HepG2 (cell line): ENCODE results near the gene FAM78A. TPM values are rescaled to one million over a fixed set of nuclear protein-coding genes. Genes with fewer than 3 reads are reported as not detected.
A peak's percentile ranks its signal among the peaks of the same experiment; 100 is the strongest.

Experiments used
- EEA1 ChIP-seq: sonication (generic); formaldehyde crosslinking; IDR thresholded peaks from 2 replicates; pipeline ENCODE4 v1.5.1; 2020; ENCODE audit warnings: mild to moderate bottlenecking, missing genetic modification reagents, borderline replicate concordance
- FOSL1 ChIP-seq: sonication (generic); formaldehyde crosslinking; IDR thresholded peaks from 2 replicates; pipeline ENCODE4 v1.9.0; 2021; ENCODE audit warnings: missing genetic modification reagents, borderline replicate concordance
- IKZF1 ChIP-seq: fragments of 450-650 bp; IDR thresholded peaks from 2 replicates; pipeline ENCODE4 v1.7.1; 2016
- IKZF4 ChIP-seq: sonication (generic); formaldehyde crosslinking; IDR thresholded peaks from 2 replicates; pipeline ENCODE4 v1.5.1; 2020; ENCODE audit warnings: borderline replicate concordance, mild to moderate bottlenecking, low read depth, missing genetic modification reagents; ENCODE audit errors: not compliant biosample characterization
- KDM6A ChIP-seq: IDR thresholded peaks from 2 replicates; pipeline ENCODE4 v1.6.1; 2016; ENCODE audit warnings: low read depth
- PAWR ChIP-seq: sonication (generic); formaldehyde crosslinking; IDR thresholded peaks from 2 replicates; pipeline ENCODE4 v1.4.0; 2020; ENCODE audit warnings: missing genetic modification reagents, mild to moderate bottlenecking, borderline replicate concordance
- PHF20 ChIP-seq: sonication (generic); formaldehyde crosslinking; IDR thresholded peaks from 2 replicates; pipeline ENCODE4 v1.5.0; 2020; ENCODE audit warnings: mild to moderate bottlenecking, missing genetic modification reagents
- SMYD3 ChIP-seq: sonication (generic); formaldehyde crosslinking; IDR thresholded peaks from 2 replicates; pipeline ENCODE4 v1.8.1; 2023; ENCODE audit warnings: mild to moderate bottlenecking, missing genetic modification reagents
- SRY ChIP-seq: sonication (generic); formaldehyde crosslinking; IDR thresholded peaks from 2 replicates; pipeline ENCODE4 v1.8.0; 2022; ENCODE audit warnings: mild to moderate bottlenecking, missing genetic modification reagents
- ZBTB14 ChIP-seq: sonication (generic); formaldehyde crosslinking; IDR thresholded peaks from 2 replicates; pipeline ENCODE4 v1.4.0; 2020; ENCODE audit warnings: missing genetic modification reagents
- ZNF512B ChIP-seq: sonication (generic); formaldehyde crosslinking; IDR thresholded peaks from 2 replicates; pipeline ENCODE4 v1.5.1; 2020; ENCODE audit warnings: missing genetic modification reagents, mild to moderate bottlenecking, borderline replicate concordance
- polyA plus RNA-seq, 8 experiments: library from polyadenylated mRNA; depleted of rRNA in 3 of 8; stranded (reverse) in 7 of 8; unstranded in 1 of 8; fragments of >200 nt; fragmentation: Illumina TruSeq in 4 of 8; extraction: Trizol in 4 of 8; gene quantifications; 2 replicates each; pipeline versions ENCODE4 v1.2.1 to v1.2.3, GENCODE V29; 2011 to 2016; ENCODE audit warnings: low read depth in 4 of 8, missing spikeins in 1 of 8, mixed read lengths in 1 of 8; ENCODE audit not compliant: insufficient read depth in 1 of 8
- total RNA-seq, 5 experiments: library from RNA; depleted of rRNA; stranded (reverse); fragments of >200 nt; fragmentation: Illumina TruSeq; extraction: Trizol; gene quantifications; 2 replicates each; pipeline ENCODE4 v1.2.3, GENCODE V29; 2016; ENCODE audit warnings: low read depth in 1 of 5
- TF ChIP-seq, protein P1 (sequence below): sonication (generic); formaldehyde crosslinking; IDR thresholded peaks from 2 replicates; pipeline ENCODE4 v1.5.0; 2020; ENCODE audit warnings: missing genetic modification reagents
- TF ChIP-seq, protein P2 (sequence below): sonication (generic); formaldehyde crosslinking; IDR thresholded peaks from 2 replicates; pipeline ENCODE4 v1.8.1; 2022; ENCODE audit warnings: mild to moderate bottlenecking, missing genetic modification reagents
- TF ChIP-seq, protein P3 (sequence below): IDR thresholded peaks from 2 replicates; pipeline ENCODE4 v1.6.1; 2018; ENCODE audit warnings: missing genetic modification reagents
- TF ChIP-seq, protein P4 (sequence below): sonication (generic); formaldehyde crosslinking; IDR thresholded peaks from 2 replicates; pipeline ENCODE4 v1.4.0; 2020; ENCODE audit warnings: missing genetic modification reagents
- TF ChIP-seq, protein P5 (sequence below): sonication (generic); formaldehyde crosslinking; IDR thresholded peaks from 2 replicates; pipeline ENCODE4 v1.4.0; 2020; ENCODE audit warnings: missing genetic modification reagents, borderline replicate concordance

Gene FAM78A
- total and polyA plus RNA-seq, 2 of the 13 experiments (the other 11 are each of a cell fraction or from before 2014, with no cell fraction given): 0.18 to 0.62 TPM

GRCh38 chr9:131289301-131290035, 13.2 kb upstream of the FAM78A start, which contains the start of gene PLPP7 (continued):
- TF ChIP-seq, protein P1, sequence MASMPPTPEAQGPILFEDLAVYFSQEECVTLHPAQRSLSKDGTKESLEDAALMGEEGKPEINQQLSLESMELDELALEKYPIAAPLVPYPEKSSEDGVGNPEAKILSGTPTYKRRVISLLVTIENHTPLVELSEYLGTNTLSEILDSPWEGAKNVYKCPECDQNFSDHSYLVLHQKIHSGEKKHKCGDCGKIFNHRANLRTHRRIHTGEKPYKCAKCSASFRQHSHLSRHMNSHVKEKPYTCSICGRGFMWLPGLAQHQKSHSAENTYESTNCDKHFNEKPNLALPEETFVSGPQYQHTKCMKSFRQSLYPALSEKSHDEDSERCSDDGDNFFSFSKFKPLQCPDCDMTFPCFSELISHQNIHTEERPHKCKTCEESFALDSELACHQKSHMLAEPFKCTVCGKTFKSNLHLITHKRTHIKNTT (CRISPR knock-in tag): no peak
- TF ChIP-seq SRY (no peak), PAWR (CRISPR knock-in tag) (no peak), IKZF4 (CRISPR knock-in tag) (no peak), FOSL1 (CRISPR knock-in tag) (no peak), ZBTB14 (CRISPR knock-in tag) (no peak), PHF20 (peak; percentile 39; the same call in 1 of the 2 replicates), EEA1 (CRISPR knock-in tag) (no peak), ZNF512B (CRISPR knock-in tag) (no peak), KDM6A (CRISPR knock-in tag) (no peak), IKZF1 (no peak), SMYD3 (CRISPR knock-in tag) (no peak)
- TF ChIP-seq, protein P2, sequence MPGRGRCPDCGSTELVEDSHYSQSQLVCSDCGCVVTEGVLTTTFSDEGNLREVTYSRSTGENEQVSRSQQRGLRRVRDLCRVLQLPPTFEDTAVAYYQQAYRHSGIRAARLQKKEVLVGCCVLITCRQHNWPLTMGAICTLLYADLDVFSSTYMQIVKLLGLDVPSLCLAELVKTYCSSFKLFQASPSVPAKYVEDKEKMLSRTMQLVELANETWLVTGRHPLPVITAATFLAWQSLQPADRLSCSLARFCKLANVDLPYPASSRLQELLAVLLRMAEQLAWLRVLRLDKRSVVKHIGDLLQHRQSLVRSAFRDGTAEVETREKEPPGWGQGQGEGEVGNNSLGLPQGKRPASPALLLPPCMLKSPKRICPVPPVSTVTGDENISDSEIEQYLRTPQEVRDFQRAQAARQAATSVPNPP: no peak
- TF ChIP-seq, protein P3, sequence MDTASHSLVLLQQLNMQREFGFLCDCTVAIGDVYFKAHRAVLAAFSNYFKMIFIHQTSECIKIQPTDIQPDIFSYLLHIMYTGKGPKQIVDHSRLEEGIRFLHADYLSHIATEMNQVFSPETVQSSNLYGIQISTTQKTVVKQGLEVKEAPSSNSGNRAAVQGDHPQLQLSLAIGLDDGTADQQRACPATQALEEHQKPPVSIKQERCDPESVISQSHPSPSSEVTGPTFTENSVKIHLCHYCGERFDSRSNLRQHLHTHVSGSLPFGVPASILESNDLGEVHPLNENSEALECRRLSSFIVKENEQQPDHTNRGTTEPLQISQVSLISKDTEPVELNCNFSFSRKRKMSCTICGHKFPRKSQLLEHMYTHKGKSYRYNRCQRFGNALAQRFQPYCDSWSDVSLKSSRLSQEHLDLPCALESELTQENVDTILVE (CRISPR knock-in tag): no peak
- TF ChIP-seq, protein P4, sequence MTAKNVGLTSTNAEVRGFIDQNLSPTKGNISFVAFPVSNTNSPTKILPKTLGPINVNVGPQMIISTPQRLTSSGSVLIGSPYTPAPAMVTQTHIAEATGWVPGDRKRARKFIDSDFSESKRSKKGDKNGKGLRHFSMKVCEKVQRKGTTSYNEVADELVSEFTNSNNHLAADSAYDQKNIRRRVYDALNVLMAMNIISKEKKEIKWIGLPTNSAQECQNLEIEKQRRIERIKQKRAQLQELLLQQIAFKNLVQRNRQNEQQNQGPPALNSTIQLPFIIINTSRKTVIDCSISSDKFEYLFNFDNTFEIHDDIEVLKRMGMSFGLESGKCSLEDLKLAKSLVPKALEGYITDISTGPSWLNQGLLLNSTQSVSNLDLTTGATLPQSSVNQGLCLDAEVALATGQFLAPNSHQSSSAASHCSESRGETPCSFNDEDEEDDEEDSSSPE (CRISPR knock-in tag): peak; percentile 42; the same call in 1 of the 2 replicates
- TF ChIP-seq, protein P5, sequence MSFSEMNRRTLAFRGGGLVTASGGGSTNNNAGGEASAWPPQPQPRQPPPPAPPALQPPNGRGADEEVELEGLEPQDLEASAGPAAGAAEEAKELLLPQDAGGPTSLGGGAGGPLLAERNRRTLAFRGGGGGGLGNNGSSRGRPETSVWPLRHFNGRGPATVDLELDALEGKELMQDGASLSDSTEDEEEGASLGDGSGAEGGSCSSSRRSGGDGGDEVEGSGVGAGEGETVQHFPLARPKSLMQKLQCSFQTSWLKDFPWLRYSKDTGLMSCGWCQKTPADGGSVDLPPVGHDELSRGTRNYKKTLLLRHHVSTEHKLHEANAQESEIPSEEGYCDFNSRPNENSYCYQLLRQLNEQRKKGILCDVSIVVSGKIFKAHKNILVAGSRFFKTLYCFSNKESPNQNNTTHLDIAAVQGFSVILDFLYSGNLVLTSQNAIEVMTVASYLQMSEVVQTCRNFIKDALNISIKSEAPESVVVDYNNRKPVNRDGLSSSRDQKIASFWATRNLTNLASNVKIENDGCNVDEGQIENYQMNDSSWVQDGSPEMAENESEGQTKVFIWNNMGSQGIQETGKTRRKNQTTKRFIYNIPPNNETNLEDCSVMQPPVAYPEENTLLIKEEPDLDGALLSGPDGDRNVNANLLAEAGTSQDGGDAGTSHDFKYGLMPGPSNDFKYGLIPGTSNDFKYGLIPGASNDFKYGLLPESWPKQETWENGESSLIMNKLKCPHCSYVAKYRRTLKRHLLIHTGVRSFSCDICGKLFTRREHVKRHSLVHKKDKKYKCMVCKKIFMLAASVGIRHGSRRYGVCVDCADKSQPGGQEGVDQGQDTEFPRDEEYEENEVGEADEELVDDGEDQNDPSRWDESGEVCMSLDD (CRISPR knock-in tag): no peak
